GM21717 (cell line): ENCODE results near the gene SPATS2L.

Experiments
- ATAC-seq: cut with Tn5 transposase; IDR thresholded peaks from one replicate; pipeline ENCODE4 v1.9.1; 2021; ENCODE audit warnings: mild to moderate bottlenecking, moderate library complexity; ENCODE audit not compliant: unreplicated experiment

The SPATS2L gene

DNA sequence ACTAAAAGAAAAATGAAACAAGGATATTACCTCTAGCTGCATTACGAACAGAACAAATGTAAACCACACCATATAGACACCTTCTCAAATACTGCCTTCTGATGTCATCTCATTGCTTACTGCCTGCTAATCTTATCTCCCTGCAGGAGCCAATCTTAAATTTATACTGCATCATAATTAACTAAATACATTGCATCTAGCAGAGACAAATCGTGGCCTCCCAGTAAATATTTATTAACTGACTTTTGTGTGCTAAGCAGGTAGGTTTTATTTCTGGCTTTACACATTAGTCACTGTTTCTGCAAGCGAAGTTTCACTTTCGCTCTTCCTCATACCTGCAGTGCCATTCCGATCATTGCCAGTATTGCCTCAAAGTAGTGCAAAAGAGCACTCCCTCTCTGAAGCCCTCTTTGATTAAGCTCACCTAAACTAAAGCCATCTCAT, 67.5 kb downstream of the SPATS2L start:
- peak; percentile 93 for ATAC-seq

DNA sequence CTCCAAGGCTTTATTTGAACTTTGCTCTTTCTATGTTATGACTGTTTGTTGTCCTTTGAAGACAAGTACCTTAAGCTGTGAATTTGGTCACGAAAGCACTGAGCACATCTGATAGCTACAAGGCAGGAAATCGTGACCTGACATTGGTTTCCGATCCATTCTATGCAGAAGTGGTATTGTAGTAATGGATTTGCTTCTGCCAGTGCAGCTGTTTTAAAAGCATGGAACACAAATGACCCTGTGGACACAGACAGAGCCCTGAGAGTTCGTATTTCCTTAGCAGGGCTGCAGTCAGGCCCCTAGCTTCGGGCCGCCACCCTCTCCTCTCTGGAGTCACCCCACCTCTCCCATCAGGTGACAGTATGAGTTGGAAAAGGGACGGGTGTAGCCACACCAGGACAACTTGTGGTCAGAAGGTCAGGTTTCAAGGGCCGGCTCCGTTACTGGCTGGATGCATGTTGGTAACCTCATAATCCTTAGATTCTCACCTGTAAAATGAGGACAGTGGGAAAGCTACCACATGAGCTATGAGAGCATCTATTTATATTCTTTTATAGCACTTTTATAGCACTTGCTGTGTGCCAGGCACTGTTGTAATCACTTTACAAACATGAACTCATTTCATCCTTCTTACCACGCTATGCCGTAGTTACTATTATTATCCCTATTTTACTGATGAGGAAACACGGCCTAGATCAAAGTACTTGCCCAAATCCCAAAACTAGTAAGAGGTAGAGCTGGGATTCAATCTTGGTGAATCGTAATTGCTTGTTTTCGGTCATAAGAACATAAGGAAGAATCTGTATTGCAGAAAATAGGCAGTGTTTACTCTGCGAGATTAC, 70.2 kb downstream of the SPATS2L start:
- no peak for ATAC-seq

DNA sequence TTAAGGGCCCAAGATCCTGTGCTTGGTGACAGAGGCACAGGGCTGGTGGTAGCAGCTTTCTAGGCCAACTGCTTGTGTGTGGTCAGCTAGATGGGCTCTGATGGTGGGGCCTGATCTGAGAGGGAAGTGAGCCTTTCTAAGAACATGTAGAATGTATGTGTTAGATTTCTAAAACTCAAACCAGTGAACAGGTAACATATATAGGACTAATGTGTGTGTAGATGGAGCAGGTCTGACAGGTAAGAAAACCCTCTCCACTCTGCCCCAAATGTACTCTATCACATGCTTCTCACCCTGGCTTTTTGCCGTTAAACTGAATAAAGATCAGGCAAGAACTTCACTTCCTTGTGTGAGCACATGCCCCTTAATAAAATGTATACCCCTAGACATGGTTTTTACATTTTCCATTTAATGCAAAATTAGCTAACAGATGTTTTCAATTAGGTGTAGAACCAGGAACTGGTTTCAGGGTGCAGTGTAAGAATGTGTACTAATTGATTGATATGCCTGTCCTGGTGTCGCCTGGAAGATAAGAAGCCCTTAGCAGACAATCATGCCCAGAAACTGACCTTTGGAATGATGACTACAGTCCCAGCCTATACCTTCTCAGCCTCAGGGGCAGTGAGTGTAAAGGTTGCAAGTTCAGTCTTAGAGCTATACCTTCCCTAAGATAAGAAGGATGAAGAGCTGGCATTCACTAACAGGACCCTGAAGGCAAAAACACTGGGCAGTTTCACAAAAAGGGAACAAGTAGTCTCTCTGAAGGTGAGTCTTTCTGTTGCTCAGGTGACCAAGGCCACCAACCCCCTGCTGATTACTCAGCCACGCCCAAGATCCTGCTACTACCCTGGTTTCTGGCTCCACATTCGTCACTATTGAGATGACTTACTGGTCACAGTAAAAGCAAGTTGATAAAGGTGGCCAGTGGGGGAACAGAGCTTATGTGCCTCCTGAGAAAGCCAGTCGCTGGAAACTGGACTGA, 71.2 kb downstream of the SPATS2L start:
- ATAC-seq: no peak

DNA sequence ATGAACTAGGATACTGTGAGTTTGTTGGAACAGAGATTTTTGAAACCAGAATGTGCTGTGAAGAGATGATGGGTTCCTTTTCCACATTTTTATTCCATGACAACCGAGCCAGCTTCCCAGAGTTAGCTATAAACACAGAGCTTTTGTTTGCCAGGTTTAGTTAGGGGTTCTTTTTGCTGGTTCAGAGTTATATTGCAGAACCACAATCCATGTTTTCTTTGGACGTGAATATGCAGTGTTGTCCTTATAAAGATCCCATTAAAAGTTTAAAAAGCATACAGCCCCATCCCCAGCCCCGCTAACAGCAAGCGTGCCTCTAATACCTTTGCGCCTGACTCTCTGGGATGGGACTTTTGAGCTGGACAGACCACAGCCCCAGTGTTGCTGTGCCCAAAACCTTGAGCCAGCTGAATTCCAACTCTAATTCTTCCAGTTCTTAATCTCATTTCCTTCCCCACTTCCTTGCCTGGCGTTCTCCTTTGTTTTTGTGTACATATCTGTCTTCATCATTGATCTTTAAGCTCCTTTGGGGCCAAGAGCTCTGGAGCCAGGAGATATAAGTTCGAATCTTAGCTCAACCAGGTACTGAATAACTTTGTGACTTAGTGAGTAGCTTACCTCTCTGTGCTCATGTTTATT, 72.3 kb downstream of the SPATS2L start:
- ATAC-seq: no peak

DNA sequence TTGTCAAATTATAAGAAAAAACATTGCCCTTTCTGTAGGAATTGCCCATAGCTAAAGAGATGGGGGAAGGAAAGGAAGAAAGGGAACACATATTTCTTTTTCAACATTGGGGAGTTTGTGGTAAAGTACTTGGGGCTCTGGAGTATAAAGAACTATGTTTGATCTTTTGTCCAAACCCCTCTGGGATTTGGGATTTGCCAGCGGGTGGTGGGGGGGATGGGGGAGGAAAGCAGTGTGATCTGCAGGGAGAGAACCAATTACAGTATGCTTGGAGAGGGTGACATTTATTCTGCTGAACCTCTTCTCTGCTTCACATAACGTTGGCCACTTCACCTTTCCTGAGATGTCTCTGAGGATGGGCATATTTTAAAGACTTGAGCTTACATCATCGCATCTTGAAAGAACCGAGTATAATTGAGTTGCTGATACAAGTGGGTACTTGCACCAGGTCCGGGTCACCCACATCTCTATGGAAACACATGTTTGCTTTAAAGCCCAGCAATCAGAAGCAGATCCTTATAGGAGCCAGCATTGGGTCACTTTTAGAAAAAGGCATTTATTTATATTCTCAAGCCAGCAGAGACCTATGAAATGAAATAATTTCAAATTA, 73.1 kb downstream of the SPATS2L start:
- ATAC-seq: no peak

DNA sequence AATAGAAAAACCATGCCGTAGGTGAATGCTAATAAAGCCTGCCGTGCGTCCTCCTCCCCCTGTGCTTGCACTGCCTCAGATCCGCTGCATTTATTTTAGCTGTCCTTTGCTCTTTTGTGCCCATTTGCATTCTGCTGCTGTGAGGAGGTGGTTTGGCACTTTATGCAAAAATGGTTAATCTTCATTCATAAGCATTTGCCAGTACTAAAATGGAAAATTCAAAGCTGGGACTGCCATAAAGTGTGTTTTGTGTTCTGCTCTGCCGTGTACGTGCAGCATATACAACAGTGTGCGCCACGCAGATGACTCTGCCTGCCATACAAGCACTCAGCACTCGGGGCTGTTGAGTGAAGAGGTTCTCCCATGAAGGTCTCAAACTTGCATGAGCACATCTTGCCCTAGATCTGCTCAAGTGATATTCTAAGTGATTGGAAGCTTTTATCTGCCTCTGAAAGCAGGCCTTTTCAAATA, 73.6 kb downstream of the SPATS2L start:
- ATAC-seq: no peak

DNA sequence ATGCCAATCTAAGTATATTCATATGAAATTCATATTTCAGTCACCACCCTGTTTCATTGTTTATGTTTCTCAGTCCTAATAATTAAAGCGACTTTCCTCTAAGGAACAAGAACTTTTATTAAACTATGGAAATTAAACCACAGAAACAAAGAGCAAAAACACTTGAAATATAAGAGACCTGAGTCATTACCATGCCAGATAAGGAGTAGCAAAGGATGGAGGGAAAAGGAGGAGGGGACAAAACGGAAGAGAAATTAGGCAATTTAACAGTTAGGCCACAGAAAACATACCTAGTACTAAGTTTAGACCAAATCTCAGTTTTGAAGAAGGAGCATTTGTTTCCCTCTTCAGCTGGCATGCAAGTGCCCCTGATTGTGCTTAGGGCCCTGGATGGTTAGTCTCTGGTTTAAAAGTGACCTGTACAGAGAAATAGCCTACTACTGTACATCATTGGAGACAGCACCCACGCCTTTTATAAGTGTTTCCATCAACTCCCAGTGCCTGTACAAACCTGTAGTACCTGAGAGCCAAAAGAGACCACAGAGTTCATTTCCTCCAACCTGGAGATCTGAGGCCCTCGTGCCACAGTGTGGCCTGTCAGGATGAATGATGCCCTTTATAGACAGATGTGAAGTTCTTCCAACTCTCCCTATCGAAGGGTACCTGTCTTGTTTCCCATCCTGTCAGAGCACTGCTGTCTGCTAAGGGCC, 74.5 kb downstream of the SPATS2L start:
- ATAC-seq: no peak

DNA sequence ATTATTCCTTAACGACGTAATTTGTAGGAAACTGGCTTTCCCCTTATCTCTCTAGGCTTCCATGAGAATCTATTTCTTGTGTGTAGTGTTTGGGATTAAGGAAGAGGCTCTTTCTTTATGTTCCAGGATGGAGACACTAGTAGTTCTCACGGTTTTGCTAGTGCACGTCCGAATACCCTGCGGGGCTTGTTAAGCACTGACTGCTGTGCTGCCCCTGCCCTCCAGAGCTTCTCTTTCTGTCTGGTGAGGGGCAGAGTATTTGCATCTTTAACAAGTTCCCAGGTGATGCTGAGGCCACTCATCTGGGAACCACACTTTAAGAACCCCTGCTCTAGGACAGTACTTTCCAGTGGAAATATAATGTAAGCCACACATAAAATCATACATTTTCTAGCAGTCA, 76.4 kb downstream of the SPATS2L start:
- ATAC-seq: no peak

DNA sequence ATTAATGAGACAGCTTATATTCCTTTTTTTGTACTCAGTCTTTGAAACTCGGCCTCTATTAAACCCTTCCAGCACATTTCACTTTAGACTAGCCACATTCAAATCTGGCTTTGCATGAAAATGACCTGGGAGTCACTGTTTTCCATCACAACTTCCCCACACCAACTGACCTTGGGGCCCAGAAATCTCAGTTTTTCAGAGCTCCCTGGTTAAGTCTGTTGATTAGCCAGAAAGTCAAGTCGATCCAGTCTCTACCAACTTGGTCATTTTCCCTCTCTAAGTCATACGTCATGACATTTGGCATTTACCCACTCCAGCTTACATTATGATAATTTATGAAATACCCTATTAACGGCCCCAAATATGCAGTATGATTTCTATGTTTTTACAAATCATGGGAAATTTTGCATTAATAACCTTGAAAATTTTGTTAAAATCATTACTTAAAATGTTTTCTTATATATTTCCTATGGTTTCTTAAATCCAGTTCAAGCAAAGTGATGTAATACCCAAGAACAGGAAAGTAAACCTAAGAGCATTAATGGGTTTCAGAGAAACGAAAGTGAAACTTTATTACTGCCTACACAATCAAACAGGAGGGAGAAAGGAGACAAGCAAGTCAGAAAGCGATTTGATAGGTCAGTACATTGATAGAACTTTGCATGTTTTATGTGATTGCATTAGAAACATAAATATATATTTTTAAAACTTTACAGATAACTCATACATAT, 77.1 kb downstream of the SPATS2L start:
- peak; percentile 78 for ATAC-seq

DNA sequence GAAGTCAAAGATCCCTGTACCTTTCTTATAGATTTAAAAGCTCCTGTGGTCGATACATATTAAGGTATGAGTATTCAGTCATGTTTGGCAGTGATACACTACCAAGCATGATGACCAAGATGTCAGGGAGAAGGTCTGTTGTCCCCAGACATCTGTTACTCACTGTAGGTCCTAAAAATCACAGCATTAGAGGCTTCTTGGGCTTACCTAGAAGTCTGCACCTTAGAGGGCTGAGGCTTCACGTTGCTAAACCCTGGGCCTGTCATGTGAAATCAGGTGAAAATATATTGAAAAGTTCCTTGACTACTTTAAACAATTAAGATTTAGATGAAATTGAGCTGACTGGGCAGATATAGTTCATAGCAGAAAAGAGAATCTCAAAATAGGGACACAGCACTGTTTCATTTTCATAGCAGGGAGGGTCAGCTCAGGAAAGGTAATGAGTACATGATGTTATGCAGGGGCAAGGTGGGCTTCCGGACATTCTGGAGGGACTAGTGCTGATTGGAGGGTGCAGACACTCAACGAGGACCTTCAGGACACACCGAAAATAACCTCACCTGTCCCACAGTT, 78.7 kb downstream of the SPATS2L start:
- no peak for ATAC-seq

DNA sequence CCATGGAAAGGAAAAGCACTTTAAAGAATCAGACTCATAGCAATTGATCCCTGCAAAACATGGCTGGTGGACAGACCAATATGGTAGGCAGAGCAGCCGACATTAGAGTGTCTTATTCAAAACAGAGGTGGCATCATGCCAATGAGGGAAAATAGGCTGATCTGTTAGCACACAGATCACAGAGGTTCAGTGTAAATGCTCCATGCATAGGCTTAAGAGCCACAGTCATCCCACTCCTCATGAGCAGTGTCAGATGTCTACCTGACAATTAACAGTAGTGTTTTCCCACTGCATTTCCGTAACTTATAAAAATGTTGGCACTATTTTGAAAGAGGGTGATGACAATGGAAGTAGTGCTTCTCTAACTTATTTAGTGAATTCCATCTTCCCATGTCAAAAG, 86.7 kb downstream of the SPATS2L start:
- no peak for ATAC-seq

DNA sequence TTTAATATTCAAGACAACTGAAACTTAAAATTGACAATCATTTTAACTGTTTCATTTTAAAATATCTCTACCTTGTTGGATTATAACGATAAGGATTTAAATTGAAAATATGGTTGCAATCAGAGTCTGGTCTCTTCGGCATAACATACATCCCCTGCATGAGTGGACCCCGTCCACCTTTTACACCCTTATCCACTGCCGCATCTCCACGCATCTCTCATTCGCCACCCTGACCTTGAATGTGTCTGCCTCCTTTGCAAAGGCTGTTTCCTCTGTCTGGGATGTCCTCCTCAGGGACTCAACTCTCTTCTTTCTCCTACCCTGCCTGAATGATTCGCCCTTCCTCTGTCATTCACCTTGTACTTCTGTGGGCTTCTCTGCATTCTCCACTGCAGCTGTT, 87.6 kb downstream of the SPATS2L start:
- ATAC-seq: no peak

DNA sequence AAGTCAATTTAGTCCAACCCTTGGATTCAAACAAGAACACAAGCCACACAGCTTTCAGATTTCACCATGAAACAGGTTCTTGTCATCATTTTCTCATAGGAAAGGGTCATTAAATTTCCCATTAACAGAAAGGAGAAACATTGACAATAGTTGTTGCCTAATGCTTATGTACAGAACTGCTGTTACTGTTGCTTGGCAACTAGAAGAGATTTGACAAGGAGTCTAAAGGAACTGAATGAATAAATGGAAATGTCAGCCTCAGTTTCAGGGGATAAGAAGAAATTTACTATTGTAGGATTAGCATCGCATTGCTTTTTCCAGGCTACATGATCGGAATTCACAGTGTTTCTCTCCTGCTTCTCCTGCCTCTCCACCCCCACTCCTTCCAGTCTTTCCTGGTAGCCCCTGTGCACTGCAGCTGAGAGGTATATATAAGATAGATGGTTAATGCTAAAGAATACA, 90.3 kb downstream of the SPATS2L start:
- no peak for ATAC-seq

DNA sequence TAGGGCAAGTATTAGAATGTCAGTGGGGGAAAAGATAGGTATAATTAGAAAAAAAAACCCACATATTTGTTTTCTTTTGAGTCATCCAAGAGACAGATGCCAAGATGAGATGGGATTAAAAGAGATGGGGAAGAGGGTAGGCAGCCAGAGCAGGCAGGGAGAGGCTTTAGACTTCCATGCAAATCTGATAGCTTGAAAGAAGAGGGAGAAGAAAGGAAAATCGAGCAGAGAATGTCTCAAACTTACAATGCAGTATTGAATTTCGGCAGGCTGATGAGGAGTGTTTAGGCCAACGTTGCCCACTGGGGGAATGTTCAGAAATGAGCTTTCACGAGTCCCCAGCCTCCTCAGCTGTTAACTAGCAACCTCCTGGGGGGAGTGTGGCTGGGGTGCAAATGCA, 91.3 kb downstream of the SPATS2L start:
- ATAC-seq: no peak

DNA sequence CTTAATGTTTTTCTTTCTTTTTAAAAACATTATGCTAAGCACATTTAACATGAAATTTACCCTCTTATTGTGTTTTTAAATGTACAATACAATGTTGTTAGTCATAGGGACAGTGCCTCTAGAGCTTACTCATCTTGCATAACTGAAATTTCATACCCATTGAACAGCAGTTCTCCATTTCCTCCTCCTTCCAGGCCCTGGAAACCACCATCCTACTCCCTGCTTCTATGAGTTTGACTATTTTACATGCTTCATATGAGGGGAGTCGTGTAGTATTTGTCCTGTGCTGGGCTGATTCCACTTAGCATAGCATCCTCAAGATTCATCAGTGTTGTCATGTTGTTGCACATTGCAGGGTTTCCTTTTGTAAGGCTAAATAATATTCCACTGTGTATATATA, 92.6 kb downstream of the SPATS2L start:
- no peak for ATAC-seq

DNA sequence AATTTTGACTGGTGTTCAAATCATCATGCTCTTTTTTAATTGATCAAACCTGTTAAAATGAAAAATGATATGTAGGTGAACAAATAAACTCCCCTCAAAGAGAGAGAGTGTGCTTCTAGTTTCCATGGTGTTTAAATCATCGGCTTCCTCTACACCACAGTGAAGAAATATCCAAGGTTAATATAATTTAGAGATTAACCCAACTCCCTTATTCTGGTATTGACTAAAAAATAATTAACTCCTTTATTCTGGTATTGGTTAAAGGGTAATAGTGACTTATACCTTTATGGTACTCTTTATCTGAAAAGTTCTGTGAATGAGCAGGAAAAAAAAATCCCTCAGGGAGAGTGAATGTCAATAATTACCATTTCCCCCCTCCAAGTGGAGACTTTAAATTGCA, 93.1 kb downstream of the SPATS2L start:
- ATAC-seq: no peak

DNA sequence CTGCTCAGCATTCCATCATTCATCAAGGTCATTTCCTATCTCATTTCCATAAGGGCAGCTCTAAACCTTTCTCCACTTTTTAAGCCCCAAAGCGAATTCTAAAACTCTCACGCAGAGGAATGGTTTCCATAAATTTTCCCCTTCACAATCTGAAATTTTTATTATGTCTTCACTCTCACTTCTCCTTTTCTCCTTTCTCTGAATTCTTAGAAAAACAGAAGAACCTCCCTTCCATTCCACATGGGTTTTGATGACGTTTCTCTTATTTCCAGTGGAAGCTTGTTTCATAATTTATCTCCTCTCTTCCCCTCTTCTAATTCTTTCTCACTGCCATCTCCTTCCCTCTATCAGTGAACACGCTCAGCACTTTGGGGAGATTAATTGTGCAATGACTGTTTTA, 97.3 kb downstream of the SPATS2L start:
- no peak for ATAC-seq

DNA sequence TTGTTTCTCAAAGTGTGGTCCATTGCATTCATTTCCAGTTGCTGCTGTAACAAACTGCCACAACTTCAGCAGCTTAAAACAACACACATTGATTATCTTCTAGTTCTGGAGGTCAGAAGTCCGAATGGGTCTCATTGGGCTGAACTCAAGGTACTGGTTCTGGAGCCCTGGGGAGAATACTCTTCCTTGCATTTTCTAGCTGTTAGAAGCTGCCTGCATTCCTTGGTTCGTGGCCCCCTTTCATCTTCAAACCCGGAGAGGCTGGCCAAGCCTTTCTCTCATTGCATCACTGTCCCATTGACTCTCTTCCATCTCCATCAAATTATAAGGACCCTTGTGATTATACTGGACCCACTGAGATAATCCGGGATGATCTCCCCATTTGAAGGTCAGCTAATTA, 98.1 kb downstream of the SPATS2L start:
- no peak for ATAC-seq
